Activated CD4-positive, alpha-beta T cell treated with anti-CD3 and anti-CD28 coated beads for 24 hours (primary cell): Measurements from ENCODE around the gene PIP4P1.
A peak's percentile ranks its signal among the peaks of the same experiment; 100 is the strongest.
"Not testable (repeated sequence)": the region's sequence is repeated elsewhere in the genome, so short reads cannot be mapped to it uniquely, and the experiment has no call there.

ENCODE experiments used
- DNase-seq, 2 donors: peaks; one replicate each; pipeline ENCODE4 v3.0.0-alpha.2; 2020; ENCODE audit warnings: low read depth in 2 of 2

The PIP4P1 gene

GRCh38 chr14:20461225-20462141 is at the start of gene PIP4P1:
Gene PIP4P1, minus strand, starts transcription at chr14:20461434. Its CDS starts 109 bp downstream, at chr14:20461325.
- DNase-seq = peak; percentile 95 to 97

- DNase-seq = no peak
These were observed 47.1 kb upstream of the PIP4P1 start for GRCh38 chr14:20508367-20508766.

- not testable (repeated sequence) for DNase-seq
These were observed 46.3 kb upstream of the PIP4P1 start for GRCh38 chr14:20507537-20507936.

- not testable (repeated sequence) for DNase-seq
These were observed 45.5 kb upstream of the PIP4P1 start for GRCh38 chr14:20506752-20507151.

- not testable (repeated sequence) for DNase-seq
These were observed 45.0 kb upstream of the PIP4P1 start for GRCh38 chr14:20506276-20506675.

GRCh38 chr14:20503898-20504297 is 42.7 kb upstream of the PIP4P1 start:
- DNase-seq = no peak

GRCh38 chr14:20501346-20501745 is 40.1 kb upstream of the PIP4P1 start:
- DNase-seq = no peak

- DNase-seq = no peak
These were observed 38.6 kb upstream of the PIP4P1 start for GRCh38 chr14:20499881-20500280.

- DNase-seq = no peak
These were observed 37.9 kb upstream of the PIP4P1 start for GRCh38 chr14:20499108-20499507.

- DNase-seq = no peak
These were observed 37.4 kb upstream of the PIP4P1 start for GRCh38 chr14:20498622-20499021.

GRCh38 chr14:20494935-20495766 is 33.9 kb upstream of the PIP4P1 start:
- DNase-seq = no peak

GRCh38 chr14:20493634-20494033 is 32.4 kb upstream of the PIP4P1 start:
- no peak for DNase-seq

GRCh38 chr14:20492486-20492885 is 31.3 kb upstream of the PIP4P1 start:
- DNase-seq = no peak

GRCh38 chr14:20490563-20490962 is 29.3 kb upstream of the PIP4P1 start:
- DNase-seq = no peak

GRCh38 chr14:20489093-20489994 is 28.1 kb upstream of the PIP4P1 start:
- no peak for DNase-seq

GRCh38 chr14:20487396-20487725 is 26.1 kb upstream of the PIP4P1 start:
- DNase-seq = no peak

- no peak for DNase-seq
These were observed 25.6 kb upstream of the PIP4P1 start for GRCh38 chr14:20486684-20487395.

GRCh38 chr14:20485900-20486299 is 24.7 kb upstream of the PIP4P1 start:
- no peak for DNase-seq

GRCh38 chr14:20482382-20482781 is 21.1 kb upstream of the PIP4P1 start:
- no peak for DNase-seq

- DNase-seq = no peak
These were observed 17.7 kb upstream of the PIP4P1 start for GRCh38 chr14:20478894-20479293.
